Neural progenitor cell (in vitro differentiated cells): ENCODE measurements around the gene SDF4. TPM values are rescaled to one million over a fixed set of nuclear protein-coding genes. Genes with fewer than 3 reads are reported as not detected.

Experiments
- DNase-seq: peaks from one replicate; pipeline ENCODE4 v3.0.0-alpha.2; 2016; ENCODE audit warnings: low spot score
- H2AFZ ChIP-seq: fragments of 200-600 bp; sonication (generic); replicated peaks from 2 replicates; pipeline ENCODE4 v1.6.1; 2016; ENCODE audit warnings: antibody characterized with exemption
- H3F3A ChIP-seq: fragments of 200-600 bp; sonication (generic); 2 replicates; pipeline ENCODE4 v1.6.1; 2016; ENCODE audit warnings: antibody characterized with exemption, low read depth
- H3K27ac ChIP-seq: fragments of 200-600 bp; sonication (generic); 2 replicates; pipeline ENCODE4 v1.5.1; 2016; ENCODE audit warnings: mild to moderate bottlenecking
- H3K27me3 ChIP-seq: fragments of 200-600 bp; sonication (generic); 2 replicates; pipeline ENCODE4 v1.6.1; 2016; ENCODE audit warnings: mild to moderate bottlenecking, moderate library complexity
- H3K36me3 ChIP-seq: fragments of 200-600 bp; sonication (generic); 2 replicates; pipeline ENCODE4 v1.5.1; 2016
- H3K4me1 ChIP-seq: fragments of 200-600 bp; sonication (generic); 2 replicates; pipeline ENCODE4 v1.6.1; 2016; ENCODE audit warnings: mixed run types
- H3K4me2 ChIP-seq: fragments of 200-600 bp; sonication (generic); 2 replicates; pipeline ENCODE4 v1.6.1; 2016
- H3K4me3 ChIP-seq: fragments of 200-600 bp; sonication (generic); 2 replicates; pipeline ENCODE4 v1.5.1; 2016
- H3K79me2 ChIP-seq: fragments of 200-600 bp; sonication (generic); 2 replicates; pipeline ENCODE4 v1.6.1; 2016; ENCODE audit warnings: low read depth
- H3K9ac ChIP-seq: fragments of 200-600 bp; sonication (generic); 2 replicates; pipeline ENCODE4 v1.6.1; 2016
- H3K9me3 ChIP-seq: fragments of 200-600 bp; sonication (generic); 2 replicates; pipeline ENCODE4 v1.5.1; 2016; ENCODE audit warnings: low read depth
- H4K20me1 ChIP-seq: fragments of 200-600 bp; sonication (generic); 2 replicates; pipeline ENCODE4 v1.6.1; 2016; ENCODE audit warnings: low read depth
- H3K27ac Mint-ChIP-seq: 3 replicates; pipeline ENCODE4 v1.8.0; 2021; ENCODE audit warnings: mixed read lengths
- H3K27me3 Mint-ChIP-seq: 2 replicates; pipeline ENCODE4 v1.8.0; 2022; ENCODE audit warnings: low read depth, mild to moderate bottlenecking, inconsistent platforms, moderate library complexity, mixed read lengths; ENCODE audit not compliant: insufficient read depth
- H3K36me3 Mint-ChIP-seq: 3 replicates; pipeline ENCODE4 v1.8.0; 2021; ENCODE audit warnings: mixed read lengths
- H3K4me1 Mint-ChIP-seq: 3 replicates; pipeline ENCODE4 v1.8.0; 2021; ENCODE audit warnings: mixed read lengths
- H3K4me3 Mint-ChIP-seq: 3 replicates; pipeline ENCODE4 v1.8.0; 2021; ENCODE audit warnings: mild to moderate bottlenecking, moderate library complexity, mixed read lengths
- H3K9me3 Mint-ChIP-seq: 3 replicates; pipeline ENCODE4 v1.8.0; 2020; ENCODE audit warnings: mixed read lengths
- EZH2 ChIP-seq: fragments of 200-600 bp; sonication (generic); IDR thresholded peaks from 2 replicates; pipeline ENCODE4 v1.6.1; 2017; ENCODE audit warnings: antibody characterized with exemption, mild to moderate bottlenecking, moderate library complexity
- EZH2phosphoT487 ChIP-seq: fragments of 200-600 bp; sonication (generic); IDR thresholded peaks from 2 replicates; pipeline ENCODE4 v1.6.1; 2017; ENCODE audit warnings: antibody characterized with exemption
- total RNA-seq: library from RNA; depleted of rRNA; stranded (reverse); fragments of >200 nt; gene quantifications from 2 replicates; pipeline ENCODE4 v1.2.3, GENCODE V29; 2015; ENCODE audit warnings: low replicate concordance
- TF ChIP-seq, protein P1 (sequence below): fragments of 200-600 bp; sonication (generic); IDR thresholded peaks from 2 replicates; pipeline ENCODE4 v1.5.1; 2017; ENCODE audit warnings: antibody characterized with exemption, mild to moderate bottlenecking

Gene SDF4
- total RNA-seq, 1 donor from 2014 or later, result 16.6 TPM

DNA sequence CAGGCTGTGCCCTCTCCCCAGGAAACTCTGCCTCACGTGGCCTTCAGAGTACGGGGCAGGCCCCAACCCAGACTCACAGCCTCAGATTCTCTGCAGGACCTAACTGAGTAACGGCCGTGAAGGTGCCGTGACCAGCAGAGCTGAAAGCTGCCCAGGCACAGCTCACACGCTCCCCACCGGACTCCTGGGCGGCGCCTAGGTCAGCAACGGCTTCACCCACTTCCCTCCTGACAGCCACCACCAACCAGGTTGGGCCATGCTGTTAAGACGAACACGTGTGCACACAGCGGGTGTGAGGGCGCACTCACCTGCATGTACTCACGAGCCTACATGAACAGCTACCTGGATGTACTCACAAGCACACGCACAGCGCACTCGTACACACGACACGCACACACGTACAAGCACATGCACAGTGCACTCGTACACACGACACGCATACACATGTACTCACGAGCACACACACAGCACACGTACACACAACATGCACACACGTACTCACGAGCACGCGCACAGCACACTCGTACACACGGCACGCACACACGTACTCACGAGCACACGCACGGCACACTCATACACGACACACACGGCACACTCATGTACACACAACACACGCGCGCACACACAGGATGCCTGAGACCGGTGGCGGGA, 9.1 kb downstream of the SDF4 start:
- Histone ChIP-seq H2AFZ (no peak overlapping the region), H3K79me2 (peaks cover 4% of the 10 kb centered on the region), H4K20me1 (no peaks in the 10 kb centered on the region), H3K4me1 (no peaks in the 10 kb centered on the region), H3K9ac (no peak overlapping the region), H3K9me3 (no peaks in the 10 kb centered on the region), H3K4me2 (no peak overlapping the region), H3K36me3 (no peaks in the 10 kb centered on the region), H3K27ac (no peak overlapping the region), H3F3A (no peaks in the 10 kb centered on the region), H3K27me3 (no peaks in the 10 kb centered on the region), H3K4me3 (no peak overlapping the region)
- no peak for DNase-seq
- TF ChIP-seq EZH2phosphoT487 (no peak), EZH2 (no peak)
- no peaks in the 10 kb centered on the region for H3K4me1 Mint-ChIP-seq
- H3K36me3 Mint-ChIP-seq, result peaks cover 20% of the 10 kb centered on the region
- H3K9me3 Mint-ChIP-seq, result no peaks in the 10 kb centered on the region
- H3K27ac Mint-ChIP-seq, result peak overlapping the region; percentile 81
- H3K27me3 Mint-ChIP-seq, result peaks cover 9% of the 10 kb centered on the region
- peak overlapping the region; percentile 46 for H3K4me3 Mint-ChIP-seq

DNA sequence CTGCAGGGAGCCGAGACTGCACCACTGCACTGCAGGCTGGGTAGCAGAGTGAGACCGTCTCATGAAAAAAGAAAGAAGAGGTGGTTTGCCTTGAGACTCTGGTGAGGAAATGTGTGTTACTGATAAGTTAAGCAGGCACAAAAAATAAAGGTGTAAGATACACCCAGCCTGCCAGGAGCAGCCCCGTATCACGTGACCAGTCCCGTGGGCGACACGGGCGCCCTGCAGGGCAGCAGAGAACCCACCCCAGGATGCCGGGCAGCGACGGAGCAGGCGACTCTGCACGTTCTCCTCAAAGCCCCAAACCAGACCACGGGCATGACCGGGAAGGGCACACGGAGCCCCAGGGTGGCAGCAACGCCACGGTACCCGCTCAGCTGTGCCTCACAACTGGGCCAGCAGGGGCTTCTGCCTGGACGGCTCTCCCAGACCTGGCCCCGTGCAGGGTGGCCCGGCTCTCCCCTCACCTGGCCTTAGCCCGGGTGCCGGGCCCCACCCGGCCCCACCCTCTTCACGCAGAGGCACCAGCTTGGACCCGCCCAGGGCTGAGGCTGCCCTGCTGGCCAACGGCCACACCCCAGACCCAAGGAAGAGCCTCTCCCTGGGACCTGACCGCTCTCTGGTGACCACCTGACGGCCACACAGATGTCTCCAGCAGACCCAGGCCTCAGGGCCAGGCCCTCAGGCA, 9.8 kb downstream of the SDF4 start:
- H3K4me1 Mint-ChIP-seq, result no peaks in the 10 kb centered on the region
- no peak overlapping the region for H3K4me2 ChIP-seq
- H3K4me1 ChIP-seq, result no peaks in the 10 kb centered on the region
- H2AFZ ChIP-seq, result no peak overlapping the region
- H3K36me3 Mint-ChIP-seq, result peaks cover 20% of the 10 kb centered on the region
- no peak overlapping the region for H3K27ac ChIP-seq
- H3K4me3 Mint-ChIP-seq, result no peak overlapping the region
- no peaks in the 10 kb centered on the region for H3K36me3 ChIP-seq
- no peaks in the 10 kb centered on the region for H3K9me3 ChIP-seq
- H3K27me3 Mint-ChIP-seq, result peaks cover 9% of the 10 kb centered on the region
- no peak overlapping the region for H3K9ac ChIP-seq
- no peaks in the 10 kb centered on the region for H3F3A ChIP-seq
- peaks cover 4% of the 10 kb centered on the region for H3K79me2 ChIP-seq
- no peak for DNase-seq
- H3K27ac Mint-ChIP-seq, result peak overlapping the region; percentile 53
- no peaks in the 10 kb centered on the region for H3K9me3 Mint-ChIP-seq
- no peak for TF ChIP-seq EZH2phosphoT487
- no peak for TF ChIP-seq EZH2
- TF ChIP-seq, protein P1, sequence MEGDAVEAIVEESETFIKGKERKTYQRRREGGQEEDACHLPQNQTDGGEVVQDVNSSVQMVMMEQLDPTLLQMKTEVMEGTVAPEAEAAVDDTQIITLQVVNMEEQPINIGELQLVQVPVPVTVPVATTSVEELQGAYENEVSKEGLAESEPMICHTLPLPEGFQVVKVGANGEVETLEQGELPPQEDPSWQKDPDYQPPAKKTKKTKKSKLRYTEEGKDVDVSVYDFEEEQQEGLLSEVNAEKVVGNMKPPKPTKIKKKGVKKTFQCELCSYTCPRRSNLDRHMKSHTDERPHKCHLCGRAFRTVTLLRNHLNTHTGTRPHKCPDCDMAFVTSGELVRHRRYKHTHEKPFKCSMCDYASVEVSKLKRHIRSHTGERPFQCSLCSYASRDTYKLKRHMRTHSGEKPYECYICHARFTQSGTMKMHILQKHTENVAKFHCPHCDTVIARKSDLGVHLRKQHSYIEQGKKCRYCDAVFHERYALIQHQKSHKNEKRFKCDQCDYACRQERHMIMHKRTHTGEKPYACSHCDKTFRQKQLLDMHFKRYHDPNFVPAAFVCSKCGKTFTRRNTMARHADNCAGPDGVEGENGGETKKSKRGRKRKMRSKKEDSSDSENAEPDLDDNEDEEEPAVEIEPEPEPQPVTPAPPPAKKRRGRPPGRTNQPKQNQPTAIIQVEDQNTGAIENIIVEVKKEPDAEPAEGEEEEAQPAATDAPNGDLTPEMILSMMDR, result no peak
- H4K20me1 ChIP-seq, result no peaks in the 10 kb centered on the region
- H3K4me3 ChIP-seq, result no peak overlapping the region
- H3K27me3 ChIP-seq, result no peaks in the 10 kb centered on the region

DNA sequence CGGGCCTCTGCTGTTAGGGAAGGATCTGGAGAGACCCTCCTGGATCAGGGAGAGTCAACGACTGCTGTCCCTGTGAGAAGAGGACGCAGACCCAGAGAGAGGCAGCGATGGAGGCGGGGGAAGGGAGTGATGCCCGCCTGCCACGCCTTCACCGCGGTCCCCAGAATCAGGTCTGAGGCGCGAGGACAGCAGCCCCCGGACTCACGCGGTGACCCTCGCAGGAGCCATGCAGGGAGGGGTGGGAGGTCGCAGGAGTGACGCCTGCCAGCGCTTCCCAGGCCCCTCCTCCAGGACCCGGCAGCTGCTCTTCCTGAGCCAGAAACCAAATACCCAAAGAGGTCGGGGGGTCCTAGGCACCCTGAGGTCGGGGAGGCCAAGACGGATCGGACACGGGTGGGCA, 11.6 kb downstream of the SDF4 start:
- H3K79me2 ChIP-seq, result no peaks in the 10 kb centered on the region
- no peaks in the 10 kb centered on the region for H3K9me3 Mint-ChIP-seq
- H3F3A ChIP-seq, result no peaks in the 10 kb centered on the region

More for the DNA sequence above, 11.6 kb downstream of the SDF4 start:
- Histone ChIP-seq H3K4me2 (no peak overlapping the region), H3K9ac (no peak overlapping the region), H3K27me3 (no peaks in the 10 kb centered on the region), H3K4me1 (no peaks in the 10 kb centered on the region), H2AFZ (no peak overlapping the region), H4K20me1 (no peaks in the 10 kb centered on the region), H3K36me3 (no peaks in the 10 kb centered on the region), H3K9me3 (no peaks in the 10 kb centered on the region), H3K27ac (no peak overlapping the region), H3K4me3 (no peak overlapping the region)
- peaks cover 6% of the 10 kb centered on the region for H3K27me3 Mint-ChIP-seq
- peaks cover 17% of the 10 kb centered on the region for H3K36me3 Mint-ChIP-seq
- no peak for TF ChIP-seq EZH2phosphoT487
- TF ChIP-seq EZH2, result no peak
- TF ChIP-seq, protein P1, result no peak
- no peak overlapping the region for H3K27ac Mint-ChIP-seq
- DNase-seq, result no peak
- H3K4me1 Mint-ChIP-seq, result no peaks in the 10 kb centered on the region
- H3K4me3 Mint-ChIP-seq, result no peak overlapping the region
